Stimulated activated CD4-positive, alpha-beta T cell treated with anti-CD3 and anti-CD28 coated beads, Interleukin-15, amount 100 ng/mL, for 24 hours (primary cell): ENCODE measurements around the gene BCL11B.

Experiments used
- DNase-seq: peaks from one replicate; pipeline ENCODE4 v3.0.0-alpha.2; 2020

Gene BCL11B

GRCh38 chr14:99129998-99130397 is 142.0 kb downstream of the BCL11B start:
- DNase-seq: no peak

- no peak for DNase-seq
Observed at GRCh38 chr14:99129211-99129696, 142.7 kb downstream of the BCL11B start.

DNA sequence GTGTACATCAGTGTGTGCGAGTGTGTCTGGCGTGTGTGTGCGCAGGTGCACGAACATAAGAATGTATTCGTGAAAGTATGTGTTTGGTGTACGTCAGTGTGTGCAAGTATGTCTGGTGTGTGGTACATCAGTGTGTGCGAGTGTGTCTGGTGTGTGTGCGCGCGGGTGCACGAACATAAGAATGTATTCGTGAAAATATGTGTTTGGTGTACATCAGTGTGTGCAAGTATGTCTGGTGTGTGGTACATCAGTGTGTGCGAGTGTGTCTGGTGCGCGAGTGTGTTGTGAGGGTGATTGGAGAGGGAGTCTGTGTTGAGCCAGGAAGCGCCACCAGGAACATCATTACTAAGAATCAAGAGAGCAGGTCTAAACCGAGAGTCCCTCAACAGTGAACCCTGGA is 143.8 kb downstream of the BCL11B start:
- DNase-seq: no peak

- DNase-seq: no peak
Observed at GRCh38 chr14:99127651-99128167, 144.3 kb downstream of the BCL11B start.

- no peak for DNase-seq
Observed at GRCh38 chr14:99125616-99126431, 146.2 kb downstream of the BCL11B start.

DNA sequence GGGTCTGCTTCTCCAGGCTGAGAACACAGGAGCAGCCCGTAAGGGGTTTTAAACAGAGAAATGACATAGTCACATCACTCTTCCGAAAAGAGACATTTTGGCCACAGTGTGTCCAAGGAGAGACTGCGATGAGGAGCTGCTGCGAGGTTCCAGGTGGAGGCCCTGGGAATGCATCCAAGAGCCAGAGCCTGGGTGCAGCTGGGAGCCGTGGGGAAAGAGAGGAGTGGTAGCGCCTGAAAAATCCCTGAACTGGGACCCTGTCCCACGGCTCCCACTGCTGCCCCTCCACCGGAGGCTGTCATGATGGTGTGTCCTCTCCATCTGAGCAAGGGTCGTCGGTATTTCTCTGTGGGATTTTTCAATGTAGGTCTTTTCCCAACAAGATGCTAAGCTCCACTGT is 146.9 kb downstream of the BCL11B start:
- DNase-seq: no peak

DNA sequence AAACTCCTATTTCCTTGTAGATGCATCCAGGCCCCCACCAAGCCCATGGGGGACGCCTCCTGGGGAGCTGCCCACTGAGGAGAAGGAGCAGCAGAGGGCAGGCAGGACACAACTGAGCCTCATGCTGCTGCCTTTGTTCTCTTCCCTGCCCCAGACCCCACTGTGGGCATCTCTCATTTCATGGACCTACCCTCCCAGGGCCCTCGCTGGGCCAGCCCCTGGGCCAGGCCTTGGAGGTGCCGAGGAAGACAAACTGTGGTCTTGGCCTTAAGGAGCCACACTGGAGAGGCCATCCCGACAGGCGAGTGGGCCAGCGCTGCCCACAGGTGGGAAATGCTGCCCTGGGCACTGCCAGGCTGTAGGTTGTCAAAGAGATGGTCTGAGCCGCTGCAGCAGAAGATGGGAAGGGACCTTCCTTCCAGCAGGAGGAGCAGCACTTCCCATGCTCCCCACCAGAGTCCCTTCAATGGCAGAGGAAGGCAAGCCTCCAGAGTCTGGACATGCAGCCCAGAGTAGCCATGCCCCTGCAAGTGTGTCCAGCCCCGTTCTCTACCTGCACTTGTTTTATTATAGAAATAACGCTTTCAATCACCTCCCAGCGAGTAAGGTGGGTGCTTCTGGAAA is 147.4 kb downstream of the BCL11B start:
- DNase-seq: no peak

DNA sequence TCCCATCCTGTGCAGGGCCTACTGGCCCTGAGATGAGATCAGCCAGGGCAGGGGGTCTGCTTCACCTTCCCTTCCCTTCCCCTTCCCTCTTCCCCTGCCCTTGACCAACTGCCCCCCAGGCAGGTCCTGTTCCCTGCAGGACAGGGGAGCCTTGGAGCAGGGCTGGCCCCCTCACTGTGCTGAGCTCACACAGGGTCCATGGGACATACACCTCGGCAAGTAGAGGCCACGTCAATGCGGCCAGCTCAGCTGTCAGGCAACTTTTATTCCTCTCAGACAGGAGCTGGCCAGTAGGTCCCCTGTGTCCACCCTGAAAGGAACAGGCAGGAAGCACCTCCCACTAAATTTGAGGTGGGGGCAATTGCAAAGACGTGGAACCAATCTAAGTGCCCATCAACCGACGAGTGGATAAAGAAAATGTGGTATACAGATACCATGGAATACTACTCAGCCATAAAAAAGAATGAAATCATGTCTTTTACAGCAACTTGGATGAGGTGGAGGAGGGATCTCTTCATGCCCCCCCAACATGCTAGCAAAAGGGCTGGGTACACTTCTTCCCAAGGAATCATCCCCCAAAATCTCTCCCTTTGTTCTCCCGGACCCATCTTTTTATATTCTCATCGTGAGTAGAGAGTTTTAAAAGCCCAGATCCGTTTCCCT is 148.7 kb downstream of the BCL11B start:
- no peak for DNase-seq

- no peak for DNase-seq
Observed at GRCh38 chr14:99122521-99123125, 149.4 kb downstream of the BCL11B start.

DNA sequence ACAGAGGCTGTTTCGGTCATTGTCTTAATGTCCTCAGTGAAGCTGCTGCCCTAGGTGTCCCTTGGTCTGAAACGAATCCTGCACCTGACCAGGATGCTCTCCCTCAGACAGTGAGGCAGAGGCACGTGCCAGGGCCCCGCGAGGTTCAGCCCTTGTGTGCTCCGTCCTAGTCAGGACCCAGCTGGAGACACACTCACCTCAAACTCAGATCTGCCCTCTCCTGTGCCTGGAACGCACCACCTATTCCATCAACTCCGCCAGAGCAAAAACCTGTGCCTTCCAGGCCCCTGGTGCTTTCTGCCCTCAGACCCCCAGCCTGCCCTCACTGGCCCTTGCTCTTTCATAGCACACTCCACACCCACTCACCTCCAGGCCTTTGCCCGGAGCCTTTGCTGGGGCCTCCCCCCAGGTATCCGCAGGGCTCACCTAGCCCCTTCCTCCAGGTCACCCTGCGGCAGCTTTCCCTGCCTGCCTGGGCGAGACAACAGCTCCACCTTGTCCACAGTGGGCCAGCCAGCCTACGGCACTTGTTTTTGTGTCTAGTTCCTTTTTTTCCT is 150.6 kb downstream of the BCL11B start:
- no peak for DNase-seq

GRCh38 chr14:99120526-99121318 is 151.3 kb downstream of the BCL11B start:
- DNase-seq: no peak

GRCh38 chr14:99119554-99120525 is 152.2 kb downstream of the BCL11B start:
- no peak for DNase-seq
